Neural progenitor cell (in vitro differentiated cells): Measurements from ENCODE around the gene PLCH2. TPM values are rescaled to one million over a fixed set of nuclear protein-coding genes. Genes with fewer than 3 reads are reported as not detected.

ENCODE experiments used
- DNase-seq: peaks from one replicate; pipeline ENCODE4 v3.0.0-alpha.2; 2016; ENCODE audit warnings: low spot score
- H2AFZ ChIP-seq: fragments of 200-600 bp; sonication (generic); replicated peaks from 2 replicates; pipeline ENCODE4 v1.6.1; 2016; ENCODE audit warnings: antibody characterized with exemption
- H3F3A ChIP-seq: fragments of 200-600 bp; sonication (generic); 2 replicates; pipeline ENCODE4 v1.6.1; 2016; ENCODE audit warnings: antibody characterized with exemption, low read depth
- H3K27ac ChIP-seq: fragments of 200-600 bp; sonication (generic); 2 replicates; pipeline ENCODE4 v1.5.1; 2016; ENCODE audit warnings: mild to moderate bottlenecking
- H3K27me3 ChIP-seq: fragments of 200-600 bp; sonication (generic); 2 replicates; pipeline ENCODE4 v1.6.1; 2016; ENCODE audit warnings: mild to moderate bottlenecking, moderate library complexity
- H3K36me3 ChIP-seq: fragments of 200-600 bp; sonication (generic); 2 replicates; pipeline ENCODE4 v1.5.1; 2016
- H3K4me1 ChIP-seq: fragments of 200-600 bp; sonication (generic); 2 replicates; pipeline ENCODE4 v1.6.1; 2016; ENCODE audit warnings: mixed run types
- H3K4me2 ChIP-seq: fragments of 200-600 bp; sonication (generic); 2 replicates; pipeline ENCODE4 v1.6.1; 2016
- H3K4me3 ChIP-seq: fragments of 200-600 bp; sonication (generic); 2 replicates; pipeline ENCODE4 v1.5.1; 2016
- H3K79me2 ChIP-seq: fragments of 200-600 bp; sonication (generic); 2 replicates; pipeline ENCODE4 v1.6.1; 2016; ENCODE audit warnings: low read depth
- H3K9ac ChIP-seq: fragments of 200-600 bp; sonication (generic); 2 replicates; pipeline ENCODE4 v1.6.1; 2016
- H3K9me3 ChIP-seq: fragments of 200-600 bp; sonication (generic); 2 replicates; pipeline ENCODE4 v1.5.1; 2016; ENCODE audit warnings: low read depth
- H4K20me1 ChIP-seq: fragments of 200-600 bp; sonication (generic); 2 replicates; pipeline ENCODE4 v1.6.1; 2016; ENCODE audit warnings: low read depth
- H3K27ac Mint-ChIP-seq: 3 replicates; pipeline ENCODE4 v1.8.0; 2021; ENCODE audit warnings: mixed read lengths
- H3K27me3 Mint-ChIP-seq: 2 replicates; pipeline ENCODE4 v1.8.0; 2022; ENCODE audit warnings: low read depth, mild to moderate bottlenecking, inconsistent platforms, moderate library complexity, mixed read lengths; ENCODE audit not compliant: insufficient read depth
- H3K36me3 Mint-ChIP-seq: 3 replicates; pipeline ENCODE4 v1.8.0; 2021; ENCODE audit warnings: mixed read lengths
- H3K4me1 Mint-ChIP-seq: 3 replicates; pipeline ENCODE4 v1.8.0; 2021; ENCODE audit warnings: mixed read lengths
- H3K4me3 Mint-ChIP-seq: 3 replicates; pipeline ENCODE4 v1.8.0; 2021; ENCODE audit warnings: mild to moderate bottlenecking, moderate library complexity, mixed read lengths
- H3K9me3 Mint-ChIP-seq: 3 replicates; pipeline ENCODE4 v1.8.0; 2020; ENCODE audit warnings: mixed read lengths
- CTCF ChIP-seq: fragments of 200-600 bp; sonication (generic); IDR thresholded peaks from 2 replicates; pipeline ENCODE4 v1.5.1; 2017; ENCODE audit warnings: antibody characterized with exemption, mild to moderate bottlenecking
- EZH2 ChIP-seq: fragments of 200-600 bp; sonication (generic); IDR thresholded peaks from 2 replicates; pipeline ENCODE4 v1.6.1; 2017; ENCODE audit warnings: antibody characterized with exemption, mild to moderate bottlenecking, moderate library complexity
- EZH2phosphoT487 ChIP-seq: fragments of 200-600 bp; sonication (generic); IDR thresholded peaks from 2 replicates; pipeline ENCODE4 v1.6.1; 2017; ENCODE audit warnings: antibody characterized with exemption
- total RNA-seq: library from RNA; depleted of rRNA; stranded (reverse); fragments of >200 nt; gene quantifications from 2 replicates; pipeline ENCODE4 v1.2.3, GENCODE V29; 2015; ENCODE audit warnings: low replicate concordance

The PLCH2 gene
- total RNA-seq, 1 donor from 2014 or later, result 0.54 TPM

GRCh38 chr1:2542246-2542915 lies 66.3 kb downstream of the PLCH2 start:
- H3K4me1 ChIP-seq, result peaks cover 54% of the 10 kb centered on the region
- TF ChIP-seq CTCF, result no peak
- no peak for TF ChIP-seq EZH2phosphoT487
- TF ChIP-seq EZH2, result no peak
- Mint-ChIP-seq H3K27me3 (peaks cover 13% of the 10 kb centered on the region), H3K4me3 (peak overlapping the region; percentile 62), H3K9me3 (no peaks in the 10 kb centered on the region), H3K36me3 (no peaks in the 10 kb centered on the region), H3K4me1 (peaks cover 41% of the 10 kb centered on the region), H3K27ac (peak overlapping the region; percentile 94)
- H3K4me2 ChIP-seq, result peak overlapping the region; percentile 79
- H3K4me3 ChIP-seq, result no peak overlapping the region
- H3K27me3 ChIP-seq, result peaks cover 33% of the 10 kb centered on the region
- peaks cover 75% of the 10 kb centered on the region for H3F3A ChIP-seq
- peak; percentile 41 for DNase-seq
- H3K9me3 ChIP-seq, result no peaks in the 10 kb centered on the region
- no peaks in the 10 kb centered on the region for H3K79me2 ChIP-seq
- H4K20me1 ChIP-seq, result peaks cover 5% of the 10 kb centered on the region
- H3K27ac ChIP-seq, result no peak overlapping the region
- no peak overlapping the region for H3K9ac ChIP-seq
- H2AFZ ChIP-seq, result no peak overlapping the region
- H3K36me3 ChIP-seq, result no peaks in the 10 kb centered on the region

DNA sequence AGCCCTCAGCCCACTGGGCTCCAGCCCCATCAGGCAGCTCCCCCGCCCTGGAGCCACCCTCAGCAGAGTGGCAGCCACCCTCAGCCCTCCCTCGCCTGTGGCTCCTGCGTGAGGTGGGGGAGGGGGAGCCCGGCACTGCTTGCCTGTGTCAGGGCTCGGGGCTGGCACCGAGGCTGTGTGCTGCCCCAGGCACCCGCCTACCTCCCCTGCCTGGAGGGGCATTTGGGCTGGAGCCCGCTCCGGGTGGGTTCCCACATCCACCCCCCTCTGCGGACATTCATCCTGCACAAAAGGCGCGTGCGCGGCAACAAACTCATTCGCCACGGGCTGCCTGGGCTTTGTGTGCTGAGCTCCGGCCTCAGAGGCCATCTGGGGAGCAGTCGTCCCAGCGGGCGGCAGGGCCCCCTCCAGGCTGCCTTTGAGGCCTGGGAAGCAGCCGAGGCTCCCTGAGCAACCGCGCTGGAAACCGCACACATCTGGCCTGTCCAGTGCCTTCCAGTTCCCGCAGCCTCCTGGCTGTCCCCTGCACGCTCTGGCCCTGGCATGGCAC lies 67.5 kb downstream of the PLCH2 start:
- Mint-ChIP-seq H3K4me3 (no peak overlapping the region), H3K27me3 (peaks cover 10% of the 10 kb centered on the region), H3K27ac (peak overlapping the region; percentile 95), H3K36me3 (no peaks in the 10 kb centered on the region), H3K4me1 (peaks cover 45% of the 10 kb centered on the region), H3K9me3 (no peaks in the 10 kb centered on the region)
- H3K4me2 ChIP-seq, result peak overlapping the region; percentile 79
- H3K9me3 ChIP-seq, result no peaks in the 10 kb centered on the region
- no peaks in the 10 kb centered on the region for H3K36me3 ChIP-seq
- peaks cover 63% of the 10 kb centered on the region for H3K4me1 ChIP-seq
- H4K20me1 ChIP-seq, result peaks cover 13% of the 10 kb centered on the region
- H3K27ac ChIP-seq, result peak overlapping the region; percentile 99
- H3K79me2 ChIP-seq, result no peaks in the 10 kb centered on the region
- peaks cover 21% of the 10 kb centered on the region for H3K27me3 ChIP-seq
- no peak overlapping the region for H2AFZ ChIP-seq
- H3K4me3 ChIP-seq, result peak overlapping the region; percentile 4
- H3K9ac ChIP-seq, result peak overlapping the region; percentile 36
- peak; percentile 90 for DNase-seq
- peaks cover 86% of the 10 kb centered on the region for H3F3A ChIP-seq
- TF ChIP-seq EZH2 (no peak), CTCF (no peak), EZH2phosphoT487 (no peak)

DNA sequence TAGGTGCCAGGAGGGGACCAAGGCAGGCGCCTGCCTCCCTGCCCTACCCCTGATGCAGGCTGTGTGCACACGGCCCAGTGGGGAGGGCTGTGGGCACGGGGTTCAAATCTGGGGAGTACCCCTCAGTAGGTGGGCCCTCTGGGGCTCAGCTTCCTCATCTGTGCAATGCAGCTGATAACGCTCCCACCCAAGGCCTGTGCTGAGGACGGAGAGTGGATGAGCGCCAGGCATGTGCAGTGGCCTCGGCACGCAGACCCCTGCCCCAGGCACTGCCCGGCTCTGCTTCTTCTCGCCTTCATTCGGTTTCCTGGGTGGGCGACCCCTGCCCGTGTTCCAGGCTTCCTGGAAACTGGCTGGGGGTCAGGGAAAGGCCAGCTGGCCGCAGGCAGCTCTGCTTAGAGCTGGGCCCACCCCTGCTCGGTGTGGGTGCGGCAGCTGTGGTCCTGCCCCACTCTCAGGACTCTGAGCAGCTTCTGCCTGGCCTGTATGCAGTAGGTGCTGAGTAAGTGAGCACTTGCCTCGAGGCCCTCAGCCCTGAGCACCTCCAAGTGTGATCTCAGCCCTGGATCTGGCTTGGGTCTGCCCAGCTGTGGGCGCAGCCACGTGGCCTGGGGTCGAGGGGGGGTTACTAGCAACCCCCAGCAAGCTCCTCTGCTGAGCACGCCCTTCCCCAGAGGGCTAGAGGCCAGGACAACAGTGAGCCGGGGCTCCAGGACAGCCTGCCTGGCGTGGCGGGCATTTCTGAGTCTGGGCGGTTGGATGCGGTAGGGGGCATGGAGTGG lies 68.2 kb downstream of the PLCH2 start:
- Mint-ChIP-seq H3K9me3 (no peaks in the 10 kb centered on the region), H3K27ac (peak overlapping the region; percentile 95), H3K4me1 (peaks cover 45% of the 10 kb centered on the region), H3K36me3 (no peaks in the 10 kb centered on the region), H3K27me3 (peaks cover 4% of the 10 kb centered on the region), H3K4me3 (peak overlapping the region; percentile 71)
- H3K4me2 ChIP-seq, result peak overlapping the region; percentile 79
- no peak overlapping the region for H2AFZ ChIP-seq
- peak overlapping the region; percentile 4 for H3K4me3 ChIP-seq
- TF ChIP-seq EZH2 (no peak), EZH2phosphoT487 (no peak), CTCF (no peak)
- DNase-seq, result no peak
- peaks cover 13% of the 10 kb centered on the region for H4K20me1 ChIP-seq
- H3K9ac ChIP-seq, result peak overlapping the region; percentile 36
- H3K27ac ChIP-seq, result peak overlapping the region; percentile 99
- H3K79me2 ChIP-seq, result no peaks in the 10 kb centered on the region
- peaks cover 14% of the 10 kb centered on the region for H3K27me3 ChIP-seq
- no peaks in the 10 kb centered on the region for H3K9me3 ChIP-seq
- H3K36me3 ChIP-seq, result no peaks in the 10 kb centered on the region
- peaks cover 63% of the 10 kb centered on the region for H3K4me1 ChIP-seq
- peaks cover 91% of the 10 kb centered on the region for H3F3A ChIP-seq
